ENCODE results near the gene CLEC4M. TPM values are rescaled to one million over a fixed set of nuclear protein-coding genes. Genes with fewer than 3 reads are reported as not detected.

The CLEC4M gene
- total and polyA plus RNA-seq, 4 donors: 22.2 to 33.5 (median 32.9) TPM

- no peak for DNase-seq (ENCODE audit: low spot score)
- no peaks in the 10 kb centered on the region for H3K27me3 ChIP-seq (ENCODE audit: control insufficient read depth in 4 of 4, insufficient read depth in 4 of 4, low read length in 3 of 4)
- 62% methylated on average over 5 of the region's 5 CpGs for WGBS
- no peak overlapping the region for H3K9ac ChIP-seq (ENCODE audit: low read depth in 1 of 2, low read length in 2 of 2)
- no peak overlapping the region for H3K4me3 ChIP-seq (ENCODE audit: low read depth in 1 of 3, low read length in 3 of 3)
- no peak for TF ChIP-seq MAX (IDR thresholded peaks at IDR 0.05)
- no peak for TF ChIP-seq FOXA2 (IDR thresholded peaks at IDR 0.05)
- no peak for TF ChIP-seq JUND (IDR thresholded peaks at IDR 0.05)
- TF ChIP-seq FOXA1 (IDR thresholded peaks at IDR 0.05): no peak
- TF ChIP-seq YY1 (IDR thresholded peaks at IDR 0.05): no peak
- TF ChIP-seq RXRA (IDR thresholded peaks at IDR 0.05): no peak
- TF ChIP-seq SP1 (IDR thresholded peaks at IDR 0.05): no peak
- no peak for TF ChIP-seq CTCF (IDR thresholded peaks at IDR 0.05; ENCODE audit: low read depth, low read length, missing input control)
- TF ChIP-seq GABPA (IDR thresholded peaks at IDR 0.05 in 1 of 2, conservative IDR thresholded peaks at IDR 0.05 in 1 of 2): no peak
- TF ChIP-seq ATF3 (IDR thresholded peaks at IDR 0.05): no peak
- no peak for TF ChIP-seq EGR1 (IDR thresholded peaks at IDR 0.05; ENCODE audit: low read depth in 2 of 2)
- TF ChIP-seq REST (IDR thresholded peaks at IDR 0.05): no peak
- no peak for TF ChIP-seq HNF4G (IDR thresholded peaks at IDR 0.05)
- no peak for TF ChIP-seq RAD21 (IDR thresholded peaks at IDR 0.05)
- TF ChIP-seq ZBTB33 (IDR thresholded peaks at IDR 0.05): no peak
- TF ChIP-seq TAF1 (conservative IDR thresholded peaks at IDR 0.05): no peak
- H3K9me3 ChIP-seq (ENCODE audit: control insufficient read depth in 4 of 4, low read length in 3 of 4): peaks cover 0 to 3% (median 0%) of the 10 kb centered on the region in 4 donors
- H3K36me3 ChIP-seq (ENCODE audit: control insufficient read depth in 4 of 4, insufficient read depth in 3 of 4, low read depth in 1 of 4, low read length in 3 of 4): no peaks in the 10 kb centered on the region
- H3K27ac ChIP-seq (ENCODE audit: low read depth in 1 of 2, low read length in 2 of 2): no peak overlapping the region
- H3K4me1 ChIP-seq (ENCODE audit: control insufficient read depth in 4 of 4, insufficient read depth in 4 of 4, low read length in 3 of 4): no peaks in the 10 kb centered on the region
Measured at GRCh38 chr19:7778081-7778480, 15.0 kb downstream of the CLEC4M start.

Measured in liver (tissue), 9 donors.